DND-41 (cell line): ENCODE measurements around the gene THSD4.
"Not testable (repeated sequence)": the region's sequence is repeated elsewhere in the genome, so short reads cannot be mapped to it uniquely, and the experiment has no call there.

Source experiments
- ATAC-seq: fragments of 200-7000 bp; cut with Tn5 transposase; 3 replicates; pipeline ENCODE4 v1.9.1; 2021; ENCODE audit warnings: low read depth; ENCODE audit not compliant: insufficient read depth
- DNase-seq: peaks from one replicate; pipeline ENCODE4 v3.0.0-alpha.2; 2020
- H2AFZ ChIP-seq: 2 replicates; pipeline ENCODE4 v1.6.0; 2012; ENCODE audit warnings: low read depth, low read length
- H3K27ac ChIP-seq: 2 replicates; pipeline ENCODE4 v1.5.1; 2012; ENCODE audit warnings: low read length, inconsistent platforms
- H3K27me3 ChIP-seq: fragments of 200-600 bp; sonication (generic); 2 replicates; pipeline ENCODE4 v1.6.0; 2012; ENCODE audit warnings: low read length, mild to moderate bottlenecking, inconsistent platforms; ENCODE audit not compliant: insufficient read depth, poor library complexity
- H3K36me3 ChIP-seq: 2 replicates; pipeline ENCODE4 v1.5.1; 2012; ENCODE audit warnings: low read length, inconsistent platforms; ENCODE audit not compliant: insufficient read depth
- H3K4me1 ChIP-seq: 2 replicates; pipeline ENCODE4 v1.5.1; 2012; ENCODE audit warnings: mild to moderate bottlenecking, low read length; ENCODE audit not compliant: insufficient read depth
- H3K4me2 ChIP-seq: 2 replicates; pipeline ENCODE4 v1.6.0; 2012; ENCODE audit warnings: mild to moderate bottlenecking, moderate library complexity, low read length, inconsistent platforms; ENCODE audit not compliant: insufficient read depth
- H3K4me3 ChIP-seq, 2 experiments: fragments of 200-600 bp in 1 of 2; shearing (Covaris generic) in 1 of 2; 2 replicates each; pipeline ENCODE4 v1.5.1; 2012 to 2016; ENCODE audit warnings: inconsistent platforms in 2 of 2, low read length in 2 of 2, mild to moderate bottlenecking in 2 of 2, low read depth in 1 of 2, moderate library complexity in 1 of 2
- H3K79me2 ChIP-seq: 2 replicates; pipeline ENCODE4 v1.6.0; 2012; ENCODE audit warnings: low read length, inconsistent platforms; ENCODE audit not compliant: insufficient read depth
- H3K9ac ChIP-seq: 2 replicates; pipeline ENCODE4 v1.6.0; 2012; ENCODE audit warnings: low read depth, mild to moderate bottlenecking, inconsistent platforms, low read length, moderate library complexity
- H3K9me3 ChIP-seq: 2 replicates; pipeline ENCODE4 v1.5.1; 2012; ENCODE audit warnings: low read length, moderate library complexity, mild to moderate bottlenecking, inconsistent platforms; ENCODE audit not compliant: insufficient read depth, severe bottlenecking
- H4K20me1 ChIP-seq: 2 replicates; pipeline ENCODE4 v1.6.0; 2012; ENCODE audit warnings: low read length; ENCODE audit not compliant: insufficient read depth
- CTCF ChIP-seq: IDR thresholded peaks from 2 replicates; pipeline ENCODE4 v1.5.1; 2012; ENCODE audit warnings: borderline replicate concordance, low read length, moderate library complexity, mild to moderate bottlenecking; ENCODE audit not compliant: poor library complexity, severe bottlenecking; ENCODE audit errors: extremely low read depth
- EZH2 ChIP-seq: IDR thresholded peaks from 3 replicates; pipeline ENCODE4 v1.6.1; 2012; ENCODE audit warnings: borderline replicate concordance, low read depth, mild to moderate bottlenecking, moderate library complexity, low read length, inconsistent platforms; ENCODE audit not compliant: severe bottlenecking

Gene THSD4

GRCh38 chr15:71162309-71162708 lies 47.0 kb downstream of the THSD4 start:
- Histone ChIP-seq H3K4me3 (no peak overlapping the region), H3K4me1 (no peaks in the 10 kb centered on the region), H2AFZ (no peak overlapping the region), H3K27ac (no peak overlapping the region), H3K9me3 (no peaks in the 10 kb centered on the region), H3K9ac (no peak overlapping the region), H3K27me3 (no peaks in the 10 kb centered on the region), H3K36me3 (no peaks in the 10 kb centered on the region), H4K20me1 (no peaks in the 10 kb centered on the region), H3K4me2 (no peak overlapping the region), H3K79me2 (no peaks in the 10 kb centered on the region)
- ATAC-seq (no peak), DNase-seq (no peak)
- TF ChIP-seq CTCF (no peak), EZH2 (no peak)

GRCh38 chr15:71164606-71165005 lies 49.3 kb downstream of the THSD4 start:
- not testable (repeated sequence) for H3K4me3 ChIP-seq, H3K27ac ChIP-seq, H2AFZ ChIP-seq, H3K4me1 ChIP-seq, H3K36me3 ChIP-seq, H3K27me3 ChIP-seq, H3K79me2 ChIP-seq, H3K4me2 ChIP-seq, H4K20me1 ChIP-seq, H3K9me3 ChIP-seq, ATAC-seq, H3K9ac ChIP-seq, DNase-seq

GRCh38 chr15:71167445-71168165 lies 52.3 kb downstream of the THSD4 start:
- no peak overlapping the region for H3K4me2 ChIP-seq
- no peak overlapping the region for H3K4me3 ChIP-seq
- H3K27ac ChIP-seq: no peak overlapping the region
- H3K9ac ChIP-seq: no peak overlapping the region
- H3K36me3 ChIP-seq: no peaks in the 10 kb centered on the region
- peaks cover 6% of the 10 kb centered on the region for H3K9me3 ChIP-seq
- H2AFZ ChIP-seq: no peak overlapping the region
- H3K79me2 ChIP-seq: no peaks in the 10 kb centered on the region
- DNase-seq (no peak), ATAC-seq (no peak)
- H3K27me3 ChIP-seq: no peaks in the 10 kb centered on the region
- H4K20me1 ChIP-seq: no peaks in the 10 kb centered on the region
- TF ChIP-seq CTCF (no peak), EZH2 (no peak)
- no peaks in the 10 kb centered on the region for H3K4me1 ChIP-seq

GRCh38 chr15:71168166-71168834 lies 53.0 kb downstream of the THSD4 start:
- no peak overlapping the region for H3K4me2 ChIP-seq
- H2AFZ ChIP-seq: no peak overlapping the region
- no peaks in the 10 kb centered on the region for H4K20me1 ChIP-seq
- no peak overlapping the region for H3K27ac ChIP-seq
- no peaks in the 10 kb centered on the region for H3K36me3 ChIP-seq
- TF ChIP-seq EZH2 (no peak), CTCF (no peak)
- H3K9ac ChIP-seq: no peak overlapping the region
- no peaks in the 10 kb centered on the region for H3K27me3 ChIP-seq
- H3K79me2 ChIP-seq: no peaks in the 10 kb centered on the region
- H3K4me1 ChIP-seq: no peaks in the 10 kb centered on the region
- DNase-seq (no peak), ATAC-seq (no peak)
- peaks cover 6% of the 10 kb centered on the region for H3K9me3 ChIP-seq
- H3K4me3 ChIP-seq: no peak overlapping the region
